NOMO-1 (cell line): ENCODE results near the gene C14orf119.

Source experiments
- DNase-seq, 2 experiments: peaks; one replicate each; lab custom pipeline; 2025; ENCODE audit not compliant: unreplicated experiment in 2 of 2; lab: John Stamatoyannopoulos, UW

Gene C14orf119

GRCh38 chr14:23146351-23146910 is 51.1 kb downstream of the C14orf119 start:
- no peak for DNase-seq

GRCh38 chr14:23146980-23147379 is 51.7 kb downstream of the C14orf119 start:
- no peak for DNase-seq

- no peak for DNase-seq
These were observed 52.4 kb downstream of the C14orf119 start for GRCh38 chr14:23147676-23148075.

GRCh38 chr14:23148591-23149249 is 53.4 kb downstream of the C14orf119 start:
- no peak for DNase-seq

DNA sequence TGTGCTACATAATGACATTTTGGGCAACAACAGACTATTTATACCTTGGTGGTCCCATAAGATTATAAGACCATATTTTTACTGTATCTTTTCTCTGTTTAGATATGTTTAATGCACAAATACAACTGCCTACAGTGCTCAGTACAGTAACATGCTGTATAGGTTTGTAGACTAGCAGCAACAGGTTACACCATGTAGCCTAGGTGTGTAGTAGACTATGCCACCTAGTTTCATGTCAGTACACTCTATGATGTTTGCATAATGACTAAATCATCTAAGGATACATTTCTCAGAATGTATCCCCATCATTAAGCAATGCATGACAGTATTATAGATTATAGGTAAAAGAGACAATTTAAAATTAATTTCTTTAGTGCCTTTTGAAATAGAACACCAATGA is 54.4 kb downstream of the C14orf119 start:
- DNase-seq, result no peak
